K562 (cell line): Measurements from ENCODE around the gene FBP2. TPM values are rescaled to one million over a fixed set of nuclear protein-coding genes. Genes with fewer than 3 reads are reported as not detected.

ENCODE experiments used
- ATAC-seq: fragments of 200-7000 bp; cut with Tn5 transposase; 3 replicates; pipeline ENCODE4 v1.9.1; 2020; ENCODE audit warnings: moderate library complexity
- BruUV-seq: library from RNA; stranded (reverse); fragments of 400-500 nt; replicated peaks from 2 replicates; lab custom pipeline; 2021; lab: Mats Ljungman, UMichigan
- CTCF ChIA-PET: fragments of 300-600 bp; formaldehyde crosslinking; extraction: SDS; loops from one replicate; lab custom pipeline; 2021; ENCODE audit warnings: low intra/inter-chr PET ratio; lab: Yijun Ruan, JAX
- POLR2A ChIA-PET: fragments of 300-600, 350-650 bp; sonication (Branson Sonifier 250); formaldehyde crosslinking; extraction: SDS; loops from one replicate; lab custom pipeline; 2021; ENCODE audit warnings: antibody characterized with exemption, inconsistent platforms; lab: Yijun Ruan, JAX
- DNase-seq, 4 experiments: peaks; one replicate each; pipeline versions ENCODE4 v3.0.0 to v3.0.0-alpha.2; 2011 to 2018; ENCODE audit warnings: low spot score in 3 of 4, mixed read lengths in 3 of 4; ENCODE audit errors: extremely low read depth in 1 of 4
- FAIRE-seq: peaks from 2 replicates; lab custom pipeline; 2011; peaks lifted over from hg19 to GRCh38; lab: Jason Lieb, UNC
- H2AFZ ChIP-seq: 2 replicates; pipeline ENCODE4 v1.6.0; 2011; ENCODE audit warnings: low read depth, low read length, control low read depth, inconsistent platforms
- H3K27ac ChIP-seq: fragments of 200-600 bp; 3 replicates; pipeline ENCODE4 v1.8.0; 2011; ENCODE audit warnings: low read depth, mild to moderate bottlenecking, control low read depth, inconsistent platforms, low read length, moderate library complexity, mixed read lengths; ENCODE audit errors: extremely low read depth
- H3K27me3 ChIP-seq, 2 experiments: fragments of 300-600 bp in 1 of 2; 2 replicates in 1 of 2; 3 replicates in 1 of 2; pipeline versions ENCODE4 v1.6.0 to v1.8.0; 2011; ENCODE audit warnings: inconsistent platforms in 2 of 2, low read length in 2 of 2, mild to moderate bottlenecking in 1 of 2, mixed read lengths in 1 of 2, moderate library complexity in 1 of 2; ENCODE audit not compliant: control insufficient read depth in 2 of 2, insufficient read depth in 2 of 2
- H3K36me3 ChIP-seq: fragments of 300-600 bp; 3 replicates; pipeline ENCODE4 v1.8.0; 2011; ENCODE audit warnings: mild to moderate bottlenecking, low read length, inconsistent platforms; ENCODE audit not compliant: control insufficient read depth, insufficient read depth
- H3K4me1 ChIP-seq, 2 experiments: fragments of 200-600 bp in 1 of 2; replicated peaks in 1 of 2; 2 replicates in 1 of 2; 3 replicates in 1 of 2; pipeline versions ENCODE4 v1.5.1 to v1.8.0; 2011; ENCODE audit warnings: inconsistent platforms in 2 of 2, low read length in 2 of 2, mild to moderate bottlenecking in 1 of 2, mixed read lengths in 1 of 2, moderate library complexity in 1 of 2; ENCODE audit not compliant: control insufficient read depth in 2 of 2, insufficient read depth in 2 of 2
- H3K4me2 ChIP-seq: 2 replicates; pipeline ENCODE4 v1.6.1; 2011; ENCODE audit warnings: low read length, control low read depth, inconsistent platforms, mixed read lengths; ENCODE audit not compliant: insufficient read depth
- H3K4me3 ChIP-seq: fragments of 200-600 bp; sonication (generic), shearing (Covaris generic); 2 replicates; pipeline ENCODE4 v1.5.1; 2016; ENCODE audit warnings: control low read depth, inconsistent platforms
- H3K79me2 ChIP-seq: fragments of 200-600 bp; 3 replicates; pipeline ENCODE4 v1.8.0; 2011; ENCODE audit warnings: low read length, inconsistent platforms; ENCODE audit not compliant: control insufficient read depth, insufficient read depth
- H3K9ac ChIP-seq, 2 experiments: 2 replicates each; pipeline versions ENCODE4 v1.6.0 to v1.6.1; 2011; ENCODE audit warnings: low read depth in 2 of 2, low read length in 2 of 2, control low read depth in 1 of 2, inconsistent platforms in 1 of 2, mild to moderate bottlenecking in 1 of 2, mixed read lengths in 1 of 2; ENCODE audit not compliant: insufficient read depth in 1 of 2
- H3K9me1 ChIP-seq: one replicate; pipeline ENCODE4 v1.6.0; 2011; ENCODE audit warnings: inconsistent platforms, mild to moderate bottlenecking, low read length, moderate library complexity; ENCODE audit not compliant: control insufficient read depth, insufficient read depth
- H3K9me3 ChIP-seq: replicated peaks from 2 replicates; pipeline ENCODE4 v1.5.1; 2011; ENCODE audit warnings: low read depth, low read length, inconsistent platforms; ENCODE audit not compliant: control insufficient read depth, insufficient read depth
- H4K20me1 ChIP-seq: replicated peaks from 2 replicates; pipeline ENCODE4 v1.6.1; 2011; ENCODE audit warnings: low read length, inconsistent platforms, mixed read lengths; ENCODE audit not compliant: control insufficient read depth, insufficient read depth
- MCM2 ChIP-seq: fragments of 450-650 bp; IDR thresholded peaks from 2 replicates; pipeline ENCODE4 v1.6.1; 2017; ENCODE audit warnings: low read depth, mild to moderate bottlenecking
- SRSF9 ChIP-seq: fragments of 200-400 bp; formaldehyde crosslinking; IDR thresholded peaks from 2 replicates; pipeline ENCODE4 v1.6.1; 2017; ENCODE audit warnings: low read depth, low read length, borderline replicate concordance
- STAG1 ChIP-seq: sonication (generic); formaldehyde crosslinking; IDR thresholded peaks from 2 replicates; pipeline ENCODE4 v1.5.0; 2020; ENCODE audit warnings: missing genetic modification reagents, borderline replicate concordance
- TARDBP ChIP-seq: fragments of 450-650 bp; IDR thresholded peaks from 2 replicates; pipeline ENCODE4 v1.6.1; 2016
- U2AF2 ChIP-seq: fragments of 200-400 bp; formaldehyde crosslinking; optimal IDR thresholded peaks from 2 replicates; pipeline ENCODE3; 2017; ENCODE audit warnings: low read depth, mild to moderate bottlenecking, low read length
- ZC3H8 ChIP-seq: fragments of 450-650 bp; IDR thresholded peaks from 2 replicates; pipeline ENCODE4 v1.6.1; 2017
- ZNF551 ChIP-seq: fragments of 250-450 bp; sonication (Bioruptor Pico); IDR thresholded peaks from 2 replicates; pipeline ENCODE4 v1.5.0; 2021; ENCODE audit warnings: mild to moderate bottlenecking, moderate library complexity
- ZNF589 ChIP-seq: fragments of 200-800 bp; sonication (Bioruptor generic); IDR thresholded peaks from 2 replicates; pipeline ENCODE4 v1.6.1; 2016; ENCODE audit warnings: low read depth, missing genetic modification characterization, missing compliant biosample characterization
- WGBS: fragments of 100-300 bp; shearing (Covaris generic); methylation state at CpG from one replicate; pipeline ENCODE4 v1.1.6; 2016; ENCODE audit warnings: low coverage, mixed read lengths; ENCODE audit not compliant: insufficient coverage; ENCODE audit errors: missing lambda C conversion rate; 5-methylcytosine and 5-hydroxymethylcytosine counted together
- in situ Hi-C: fragments of 300-500 bp; cut with MboI; formaldehyde crosslinking; loops from 4 replicates; pipeline ENCODE4 v1.15.0; 2018; ENCODE audit warnings: inconsistent platforms, mixed read lengths
- intact Hi-C: fragments of 100-400 bp; cut with micrococcal nuclease; formaldehyde crosslinking; loops from 2 replicates; pipeline ENCODE4 v1.14.2; 2022
- polyA plus RNA-seq, 8 experiments: library from polyadenylated mRNA; depleted of rRNA in 4 of 8; stranded (reverse) in 5 of 8; unstranded in 3 of 8; fragments of >200 nt; fragmentation: Nextera tagmentation in 2 of 8; fragmentation: Illumina TruSeq in 1 of 8; extraction: Ambion mirVana in 2 of 8; extraction: Trizol in 1 of 8; gene quantifications; 2 replicates each; pipeline versions ENCODE4 v1.2.1 to v1.2.3, GENCODE V29; 2011 to 2014; ENCODE audit warnings: inconsistent platforms in 1 of 8, missing spikeins in 1 of 8
- total RNA-seq, 7 experiments: library from RNA; depleted of rRNA in 6 of 7; stranded (reverse); fragments of >200 nt in 6 of 7; fragmentation: Illumina TruSeq in 2 of 7; extraction: Trizol in 2 of 7; gene quantifications; 2 replicates each; pipeline versions ENCODE4 v1.2.1 to v1.2.3, GENCODE V29; 2011 to 2021; ENCODE audit warnings: low replicate concordance in 1 of 7
- TF ChIP-seq, protein P1 (sequence below), 2 experiments: fragments of 200-800 bp in 1 of 2; sonication (Bioruptor generic) in 1 of 2; sonication (generic) in 1 of 2; formaldehyde crosslinking in 1 of 2; IDR thresholded peaks in 1 of 2; conservative IDR thresholded peaks in 1 of 2; 2 replicates each; pipeline versions ENCODE4 v1.5.0 to v1.6.1; 2016 to 2020; ENCODE audit warnings: missing compliant biosample characterization in 1 of 2, missing genetic modification characterization in 1 of 2, missing genetic modification reagents in 1 of 2
- TF ChIP-seq, protein P2 (sequence below), 2 experiments: fragments of 450-650 bp in 1 of 2; IDR thresholded peaks; 2 replicates each; pipeline ENCODE4 v1.6.1; 2011 to 2017; ENCODE audit warnings: low read depth in 2 of 2, antibody characterized with exemption in 1 of 2, borderline replicate concordance in 1 of 2, low read length in 1 of 2, mild to moderate bottlenecking in 1 of 2, mixed read lengths in 1 of 2; ENCODE audit not compliant: control insufficient read depth in 1 of 2
- TF ChIP-seq, protein P3 (sequence below): fragments of 250-450 bp; sonication (Bioruptor Pico); IDR thresholded peaks from 2 replicates; pipeline ENCODE4 v1.4.0; 2020
- TF ChIP-seq, protein P4 (sequence below): fragments of 450-650 bp; IDR thresholded peaks from one replicate; pipeline ENCODE4 v1.6.1; 2018; ENCODE audit warnings: mild to moderate bottlenecking, moderate library complexity; ENCODE audit not compliant: partially characterized antibody

FBP2 gene
- total and polyA plus RNA-seq, 9 of the 15 experiments (the other 6 are each of a cell fraction or from before 2014, with no cell fraction given): 0.06 TPM; not detected in 7

DNA sequence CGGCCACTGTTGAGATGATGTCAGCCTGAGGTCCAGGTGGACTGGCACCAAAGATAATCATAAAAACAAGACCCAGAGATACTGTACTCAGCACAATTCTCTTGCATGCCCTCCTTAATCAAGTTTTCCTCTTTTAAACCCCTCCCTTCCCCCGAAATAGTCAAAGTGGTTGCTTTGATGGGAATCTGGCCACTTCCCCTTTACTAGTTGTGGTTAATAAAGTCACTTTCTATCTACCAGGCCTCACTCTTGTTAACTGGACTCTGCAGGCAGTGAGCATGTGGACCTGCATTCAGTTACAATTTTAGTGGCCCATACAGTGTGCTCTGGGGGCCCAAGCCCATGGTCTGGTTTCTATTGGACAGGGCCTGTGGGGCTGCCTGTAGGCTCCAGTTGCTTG is 17.5 kb downstream of the FBP2 start (continued):
- TF ChIP-seq, protein P1, sequence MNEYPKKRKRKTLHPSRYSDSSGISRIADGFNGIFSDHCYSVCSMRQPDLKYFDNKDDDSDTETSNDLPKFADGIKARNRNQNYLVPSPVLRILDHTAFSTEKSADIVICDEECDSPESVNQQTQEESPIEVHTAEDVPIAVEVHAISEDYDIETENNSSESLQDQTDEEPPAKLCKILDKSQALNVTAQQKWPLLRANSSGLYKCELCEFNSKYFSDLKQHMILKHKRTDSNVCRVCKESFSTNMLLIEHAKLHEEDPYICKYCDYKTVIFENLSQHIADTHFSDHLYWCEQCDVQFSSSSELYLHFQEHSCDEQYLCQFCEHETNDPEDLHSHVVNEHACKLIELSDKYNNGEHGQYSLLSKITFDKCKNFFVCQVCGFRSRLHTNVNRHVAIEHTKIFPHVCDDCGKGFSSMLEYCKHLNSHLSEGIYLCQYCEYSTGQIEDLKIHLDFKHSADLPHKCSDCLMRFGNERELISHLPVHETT (CRISPR knock-in tag; conservative IDR thresholded peaks at IDR 0.05 in 1 of 2, IDR thresholded peaks at IDR 0.05 in 1 of 2): no peak
- no peak for TF ChIP-seq ZNF551 (CRISPR knock-in tag)
- no peak for TF ChIP-seq STAG1 (CRISPR knock-in tag)
- no peak for TF ChIP-seq MCM2
- TF ChIP-seq, all 486 proteins: peak for 2

DNA sequence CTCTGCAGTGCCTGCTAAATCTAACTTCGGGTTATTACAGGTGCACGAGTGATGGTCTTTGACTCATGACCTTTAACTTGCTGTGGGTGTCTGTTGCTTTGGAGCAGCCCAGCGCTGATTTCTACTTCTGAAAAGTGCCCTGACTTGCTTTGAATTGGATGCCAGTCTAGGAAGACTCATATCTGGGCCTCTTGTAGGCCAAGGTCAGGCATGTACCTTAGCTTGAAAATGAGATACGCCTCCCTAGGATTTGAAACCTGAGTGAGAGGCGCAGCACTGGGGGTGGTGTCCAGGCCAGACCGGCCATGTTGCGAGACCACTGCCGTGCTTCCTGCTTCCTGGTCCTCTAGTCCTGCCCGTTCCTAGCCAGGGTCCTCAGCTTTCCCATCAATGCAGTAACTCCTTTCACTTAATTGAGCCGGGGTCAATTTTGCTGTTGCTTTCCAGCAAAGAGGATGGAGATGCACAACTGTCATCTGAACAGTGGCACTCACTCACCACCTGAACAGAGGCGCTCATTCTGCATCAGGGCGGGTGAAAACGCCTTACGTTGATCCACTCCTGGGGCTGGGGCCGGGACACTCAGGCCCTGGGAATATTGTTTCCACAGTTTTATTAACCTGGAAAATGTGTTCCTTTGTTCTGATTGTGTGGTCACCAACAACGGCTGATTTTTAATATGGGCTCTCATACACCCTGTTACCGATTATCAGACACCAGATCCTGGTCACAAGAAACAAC is 24.5 kb downstream of the FBP2 start:
- H2AFZ ChIP-seq: no peak overlapping the region
- intact Hi-C loops: no loop called here
- no peak overlapping the region for H3K27ac ChIP-seq
- DNase-seq (no peak), ATAC-seq (no peak), FAIRE-seq (no peak)
- H3K36me3 ChIP-seq: no peaks in the 10 kb centered on the region
- H4K20me1 ChIP-seq: no peaks in the 10 kb centered on the region
- 1% methylated on average over 17 of the region's 17 CpGs for WGBS
- no peak overlapping the region for H3K4me2 ChIP-seq
- ChIA-PET CTCF (no interaction called here), POLR2A (interaction anchor here (1.6 kb wide), 1 partner anchor 11 kb away, joined by 4 read pairs; no protein-coding TSS in a partner anchor)
- H3K79me2 ChIP-seq: no peaks in the 10 kb centered on the region
- BruUV-seq: no TSS peak
- no peaks in the 10 kb centered on the region for H3K9me1 ChIP-seq
- no peak overlapping the region for H3K9ac ChIP-seq
- peaks cover 24 to 54% of the 10 kb centered on the region in 2 experiments; a peak in 4 of 5 replicates for H3K27me3 ChIP-seq
- H3K4me1 ChIP-seq: no peaks in the 10 kb centered on the region
- in situ Hi-C loops: no loop called here
- no peak overlapping the region for H3K4me3 ChIP-seq
- no peaks in the 10 kb centered on the region for H3K9me3 ChIP-seq
- TF ChIP-seq U2AF2 (no peak), ZC3H8 (no peak), SRSF9 (no peak), TARDBP (no peak), ZNF589 (CRISPR knock-in tag) (no peak)
- TF ChIP-seq, protein P2, sequence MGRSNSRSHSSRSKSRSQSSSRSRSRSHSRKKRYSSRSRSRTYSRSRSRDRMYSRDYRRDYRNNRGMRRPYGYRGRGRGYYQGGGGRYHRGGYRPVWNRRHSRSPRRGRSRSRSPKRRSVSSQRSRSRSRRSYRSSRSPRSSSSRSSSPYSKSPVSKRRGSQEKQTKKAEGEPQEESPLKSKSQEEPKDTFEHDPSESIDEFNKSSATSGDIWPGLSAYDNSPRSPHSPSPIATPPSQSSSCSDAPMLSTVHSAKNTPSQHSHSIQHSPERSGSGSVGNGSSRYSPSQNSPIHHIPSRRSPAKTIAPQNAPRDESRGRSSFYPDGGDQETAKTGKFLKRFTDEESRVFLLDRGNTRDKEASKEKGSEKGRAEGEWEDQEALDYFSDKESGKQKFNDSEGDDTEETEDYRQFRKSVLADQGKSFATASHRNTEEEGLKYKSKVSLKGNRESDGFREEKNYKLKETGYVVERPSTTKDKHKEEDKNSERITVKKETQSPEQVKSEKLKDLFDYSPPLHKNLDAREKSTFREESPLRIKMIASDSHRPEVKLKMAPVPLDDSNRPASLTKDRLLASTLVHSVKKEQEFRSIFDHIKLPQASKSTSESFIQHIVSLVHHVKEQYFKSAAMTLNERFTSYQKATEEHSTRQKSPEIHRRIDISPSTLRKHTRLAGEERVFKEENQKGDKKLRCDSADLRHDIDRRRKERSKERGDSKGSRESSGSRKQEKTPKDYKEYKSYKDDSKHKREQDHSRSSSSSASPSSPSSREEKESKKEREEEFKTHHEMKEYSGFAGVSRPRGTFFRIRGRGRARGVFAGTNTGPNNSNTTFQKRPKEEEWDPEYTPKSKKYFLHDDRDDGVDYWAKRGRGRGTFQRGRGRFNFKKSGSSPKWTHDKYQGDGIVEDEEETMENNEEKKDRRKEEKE (IDR thresholded peaks at IDR 0.05; ENCODE audit: borderline replicate concordance in 1 of 2, control insufficient read depth in 1 of 2, low read depth in 2 of 2, low read length in 1 of 2): no peak
- TF ChIP-seq, protein P3, sequence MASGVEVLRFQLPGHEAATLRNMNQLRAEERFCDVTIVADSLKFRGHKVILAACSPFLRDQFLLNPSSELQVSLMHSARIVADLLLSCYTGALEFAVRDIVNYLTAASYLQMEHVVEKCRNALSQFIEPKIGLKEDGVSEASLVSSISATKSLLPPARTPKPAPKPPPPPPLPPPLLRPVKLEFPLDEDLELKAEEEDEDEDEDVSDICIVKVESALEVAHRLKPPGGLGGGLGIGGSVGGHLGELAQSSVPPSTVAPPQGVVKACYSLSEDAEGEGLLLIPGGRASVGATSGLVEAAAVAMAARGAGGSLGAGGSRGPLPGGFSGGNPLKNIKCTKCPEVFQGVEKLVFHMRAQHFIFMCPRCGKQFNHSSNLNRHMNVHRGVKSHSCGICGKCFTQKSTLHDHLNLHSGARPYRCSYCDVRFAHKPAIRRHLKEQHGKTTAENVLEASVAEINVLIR (CRISPR knock-in tag): no peak
- TF ChIP-seq, protein P4, sequence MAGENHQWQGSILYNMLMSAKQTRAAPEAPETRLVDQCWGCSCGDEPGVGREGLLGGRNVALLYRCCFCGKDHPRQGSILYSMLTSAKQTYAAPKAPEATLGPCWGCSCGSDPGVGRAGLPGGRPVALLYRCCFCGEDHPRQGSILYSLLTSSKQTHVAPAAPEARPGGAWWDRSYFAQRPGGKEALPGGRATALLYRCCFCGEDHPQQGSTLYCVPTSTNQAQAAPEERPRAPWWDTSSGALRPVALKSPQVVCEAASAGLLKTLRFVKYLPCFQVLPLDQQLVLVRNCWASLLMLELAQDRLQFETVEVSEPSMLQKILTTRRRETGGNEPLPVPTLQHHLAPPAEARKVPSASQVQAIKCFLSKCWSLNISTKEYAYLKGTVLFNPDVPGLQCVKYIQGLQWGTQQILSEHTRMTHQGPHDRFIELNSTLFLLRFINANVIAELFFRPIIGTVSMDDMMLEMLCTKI: no peak
